H1 (cell line): ENCODE results near the gene SAFB. TPM values are rescaled to one million over a fixed set of nuclear protein-coding genes. Genes with fewer than 3 reads are reported as not detected.

Source experiments
- CBX5 ChIP-seq: fragments of 300-800, 300-1000 bp; sonication (generic); IDR thresholded peaks from 2 replicates; pipeline ENCODE4 v1.7.1; 2016; ENCODE audit warnings: antibody characterized with exemption, low read length, low read depth
- CHD1 ChIP-seq: IDR thresholded peaks from 2 replicates; pipeline ENCODE4 v1.6.1; 2012; ENCODE audit warnings: low read depth, low read length, improper control_type of control experiment
- GABPA ChIP-seq: IDR thresholded peaks from 2 replicates; pipeline ENCODE4 v1.6.1; 2011; ENCODE audit warnings: mild to moderate bottlenecking, low read length, moderate library complexity, borderline replicate concordance; ENCODE audit not compliant: insufficient read depth
- RNF2 ChIP-seq: fragments of 200-900, 300-1000 bp; sonication (generic); IDR thresholded peaks from 2 replicates; pipeline ENCODE4 v1.7.1; 2016; ENCODE audit warnings: borderline replicate concordance, low read depth, mild to moderate bottlenecking, antibody characterized with exemption, low read length; ENCODE audit not compliant: poor library complexity, severe bottlenecking; ENCODE audit errors: missing control alignments
- SIX5 ChIP-seq: IDR thresholded peaks from 2 replicates; pipeline ENCODE4 v1.6.1; 2011; ENCODE audit warnings: mild to moderate bottlenecking, low read depth, low read length
- SP4 ChIP-seq: IDR thresholded peaks from 2 replicates; pipeline ENCODE4 v1.6.1; 2012; ENCODE audit warnings: low read length, inconsistent platforms
- polyA plus RNA-seq, 7 experiments: library from polyadenylated mRNA; depleted of rRNA in 3 of 7; stranded (reverse) in 5 of 7; unstranded in 2 of 7; fragments of >200 nt in 5 of 7; fragments of 200-250 nt in 2 of 7; gene quantifications; 1 replicate in 5 of 7; 2 replicates in 1 of 7; 4 replicates in 1 of 7; pipeline versions ENCODE4 v1.2.1 to v1.2.3, GENCODE V29; 2011 to 2013; ENCODE audit warnings: missing spikeins in 2 of 7, mixed read lengths in 2 of 7
- total RNA-seq: library from RNA; stranded (reverse); fragmentation: NEBNext Ultra II Directional; extraction: Animal tissue kit (Norgen Biotek cat#: 25700); gene quantifications from 2 replicates; pipeline ENCODE4 v1.2.1, GENCODE V29; 2021
- TF ChIP-seq, protein P1 (sequence below): IDR thresholded peaks from 2 replicates; pipeline ENCODE4 v1.6.1; 2011; ENCODE audit warnings: low read depth, mild to moderate bottlenecking, low read length; ENCODE audit not compliant: insufficient read depth

Gene SAFB
- total and polyA plus RNA-seq, 2 of the 8 experiments (the other 6 are each of a cell fraction or from before 2014, with no cell fraction given): 27.0 to 110 TPM

DNA sequence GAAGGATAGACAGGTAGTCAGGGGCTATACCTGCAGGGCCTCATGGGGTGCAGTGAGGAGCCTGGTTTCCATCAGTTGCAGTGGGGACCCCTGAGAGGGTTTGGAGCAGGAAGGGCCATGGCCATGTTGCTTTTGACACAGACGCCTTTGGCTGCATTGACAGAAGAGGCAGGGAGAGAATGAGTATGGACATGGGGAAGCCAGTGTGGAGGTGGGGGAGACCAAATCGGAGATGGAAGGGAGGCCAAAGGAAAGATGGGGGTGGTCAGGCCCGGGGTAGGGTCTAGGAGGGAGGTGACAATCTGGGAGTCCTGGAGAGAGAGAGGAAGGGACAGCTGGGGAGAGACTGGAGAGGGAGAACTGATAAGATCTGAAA is 59.2 kb downstream of the SAFB start (continued):
- TF ChIP-seq, protein P1, sequence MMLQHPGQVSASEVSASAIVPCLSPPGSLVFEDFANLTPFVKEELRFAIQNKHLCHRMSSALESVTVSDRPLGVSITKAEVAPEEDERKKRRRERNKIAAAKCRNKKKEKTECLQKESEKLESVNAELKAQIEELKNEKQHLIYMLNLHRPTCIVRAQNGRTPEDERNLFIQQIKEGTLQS: no peak
- TF ChIP-seq SP4 (no peak), CHD1 (no peak), CBX5 (no peak), SIX5 (no peak), RNF2 (no peak), GABPA (no peak)
